Mammary epithelial cell (primary cell): ENCODE measurements around the gene PPARG.

Experiments
- EZH2 ChIP-seq: IDR thresholded peaks from 2 replicates; pipeline ENCODE4 v1.6.1; 2012; ENCODE audit warnings: low read length, inconsistent platforms, borderline replicate concordance
- TF ChIP-seq, protein P1 (sequence below), 2 donors: IDR thresholded peaks in 1 of 2; conservative IDR thresholded peaks in 1 of 2; 2 replicates each; pipeline ENCODE4 v1.5.1; 2011 to 2012; ENCODE audit warnings: inconsistent platforms in 2 of 2, low read length in 2 of 2, mild to moderate bottlenecking in 2 of 2, control low read depth in 1 of 2, low read depth in 1 of 2; ENCODE audit not compliant: insufficient read depth in 1 of 2; ENCODE audit errors: extremely low read depth in 1 of 2

DNA sequence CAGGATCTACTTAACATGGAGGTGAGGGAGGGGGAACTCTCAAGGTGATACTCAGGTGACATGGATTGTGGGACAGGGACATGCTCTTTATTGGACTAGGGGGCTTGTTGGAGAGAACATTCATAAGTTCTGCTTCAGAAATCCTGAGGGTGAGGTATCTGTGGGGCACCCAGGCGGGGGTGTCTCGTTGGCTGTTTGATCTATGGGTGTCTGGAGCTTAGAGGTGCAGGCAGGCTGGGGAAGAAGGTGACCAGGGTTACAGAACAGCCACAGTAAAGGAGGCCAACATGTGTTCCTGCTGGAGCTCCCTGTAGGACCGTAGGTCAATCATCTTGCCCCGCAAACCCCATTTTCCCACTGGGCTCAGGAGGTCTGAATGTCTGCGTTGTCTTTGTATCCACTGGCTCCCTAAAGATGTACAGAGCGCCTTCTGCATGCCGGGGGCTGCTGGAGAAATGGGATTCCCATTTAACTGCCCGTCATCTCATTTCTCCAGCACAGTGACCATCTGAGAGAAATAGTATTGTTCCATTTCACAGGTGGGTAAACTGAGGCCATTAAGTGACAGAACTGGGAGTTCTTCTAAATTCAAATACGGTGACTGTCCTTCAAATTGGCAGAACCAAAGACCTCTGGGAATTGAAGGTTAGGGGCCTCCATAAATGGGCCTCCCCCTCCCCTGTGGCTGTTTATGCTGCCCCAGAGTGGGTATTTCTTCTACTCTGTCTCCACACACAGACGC, 155.1 kb downstream of the PPARG start:
- TF ChIP-seq, protein P1, sequence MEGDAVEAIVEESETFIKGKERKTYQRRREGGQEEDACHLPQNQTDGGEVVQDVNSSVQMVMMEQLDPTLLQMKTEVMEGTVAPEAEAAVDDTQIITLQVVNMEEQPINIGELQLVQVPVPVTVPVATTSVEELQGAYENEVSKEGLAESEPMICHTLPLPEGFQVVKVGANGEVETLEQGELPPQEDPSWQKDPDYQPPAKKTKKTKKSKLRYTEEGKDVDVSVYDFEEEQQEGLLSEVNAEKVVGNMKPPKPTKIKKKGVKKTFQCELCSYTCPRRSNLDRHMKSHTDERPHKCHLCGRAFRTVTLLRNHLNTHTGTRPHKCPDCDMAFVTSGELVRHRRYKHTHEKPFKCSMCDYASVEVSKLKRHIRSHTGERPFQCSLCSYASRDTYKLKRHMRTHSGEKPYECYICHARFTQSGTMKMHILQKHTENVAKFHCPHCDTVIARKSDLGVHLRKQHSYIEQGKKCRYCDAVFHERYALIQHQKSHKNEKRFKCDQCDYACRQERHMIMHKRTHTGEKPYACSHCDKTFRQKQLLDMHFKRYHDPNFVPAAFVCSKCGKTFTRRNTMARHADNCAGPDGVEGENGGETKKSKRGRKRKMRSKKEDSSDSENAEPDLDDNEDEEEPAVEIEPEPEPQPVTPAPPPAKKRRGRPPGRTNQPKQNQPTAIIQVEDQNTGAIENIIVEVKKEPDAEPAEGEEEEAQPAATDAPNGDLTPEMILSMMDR (conservative IDR thresholded peaks at IDR 0.05 in 1 of 2, IDR thresholded peaks at IDR 0.05 in 1 of 2; ENCODE audit: extremely low read depth in 1 of 2, insufficient read depth in 1 of 2, low read depth in 1 of 2, low read length in 2 of 2), result no peak
- no peak for TF ChIP-seq EZH2
